Hepatocyte (in vitro differentiated cells): ENCODE data around the gene ATP5PB.

Experiments
- CTCF ChIP-seq: fragments of 200-600 bp; sonication (generic); IDR thresholded peaks from 2 replicates; pipeline ENCODE4 v1.5.1; 2016; ENCODE audit warnings: antibody characterized with exemption, mild to moderate bottlenecking; ENCODE audit not compliant: poor library complexity
- EZH2 ChIP-seq: fragments of 200-600 bp; sonication (generic); IDR thresholded peaks from 2 replicates; pipeline ENCODE4 v1.6.1; 2016; ENCODE audit warnings: antibody characterized with exemption, mild to moderate bottlenecking, borderline replicate concordance

- TF ChIP-seq CTCF (no peak), EZH2 (no peak)
Measured at GRCh38 chr1:111448918-111449702, at the start of gene ATP5PB, which contains the start of gene WDR77.
